Left ventricle myocardium inferior (tissue), 1 donor: ENCODE measurements around the gene NUAK1. TPM values are rescaled to one million over a fixed set of nuclear protein-coding genes. Genes with fewer than 3 reads are reported as not detected.

Experiments
- DNase-seq: peaks from one replicate; pipeline ENCODE4 v3.0.0-alpha.2; 2020
- H3K27ac ChIP-seq: fragments of 200-600 bp; replicated peaks from 2 replicates; pipeline ENCODE4 v1.8.0; 2021
- H3K27me3 ChIP-seq: fragments of 200-600 bp; 2 replicates; pipeline ENCODE4 v1.8.0; 2021; ENCODE audit warnings: low read depth
- H3K36me3 ChIP-seq: fragments of 200-600 bp; 2 replicates; pipeline ENCODE4 v1.8.0; 2021
- H3K4me1 ChIP-seq: fragments of 200-600 bp; 2 replicates; pipeline ENCODE4 v1.8.0; 2021
- H3K4me3 ChIP-seq: fragments of 200-600 bp; 2 replicates; pipeline ENCODE4 v1.8.0; 2021; ENCODE audit warnings: mild to moderate bottlenecking, moderate library complexity
- H3K9me3 ChIP-seq: fragments of 200-600 bp; replicated peaks from 2 replicates; pipeline ENCODE4 v1.8.0; 2021
- CTCF ChIP-seq: fragments of 200-600 bp; IDR thresholded peaks from 2 replicates; pipeline ENCODE4 v1.8.0; 2021; ENCODE audit warnings: antibody characterized with exemption, mild to moderate bottlenecking, borderline replicate concordance
- intact Hi-C: fragments of 100-400 bp; cut with micrococcal nuclease; formaldehyde crosslinking; loops from one replicate; pipeline ENCODE4 v1.11.0; 2022
- total RNA-seq: library from RNA; stranded (reverse); fragmentation: NEBNext Ultra II Directional; extraction: Animal tissue kit (Norgen Biotek cat#: 25700); gene quantifications from one replicate; pipeline ENCODE4 v1.2.1, GENCODE V29; 2021
- donor health status: DM: no; HTN: yes; CAD: no; lungs with severe emphysema.

The NUAK1 gene
- total RNA-seq, 1 donor from 2014 or later, result 42.1 TPM

GRCh38 chr12:106064721-106065021 lies 74.1 kb downstream of the NUAK1 start:
- no peak for DNase-seq
- no peaks in the 10 kb centered on the region for H3K9me3 ChIP-seq
- no peaks in the 10 kb centered on the region for H3K27me3 ChIP-seq
- no peak overlapping the region for H3K4me3 ChIP-seq
- peaks cover 48% of the 10 kb centered on the region for H3K4me1 ChIP-seq
- no peak for TF ChIP-seq CTCF
- intact Hi-C loops, result no loop called here
- peak overlapping the region; percentile 53 for H3K27ac ChIP-seq
- peaks cover 43% of the 10 kb centered on the region for H3K36me3 ChIP-seq

DNA sequence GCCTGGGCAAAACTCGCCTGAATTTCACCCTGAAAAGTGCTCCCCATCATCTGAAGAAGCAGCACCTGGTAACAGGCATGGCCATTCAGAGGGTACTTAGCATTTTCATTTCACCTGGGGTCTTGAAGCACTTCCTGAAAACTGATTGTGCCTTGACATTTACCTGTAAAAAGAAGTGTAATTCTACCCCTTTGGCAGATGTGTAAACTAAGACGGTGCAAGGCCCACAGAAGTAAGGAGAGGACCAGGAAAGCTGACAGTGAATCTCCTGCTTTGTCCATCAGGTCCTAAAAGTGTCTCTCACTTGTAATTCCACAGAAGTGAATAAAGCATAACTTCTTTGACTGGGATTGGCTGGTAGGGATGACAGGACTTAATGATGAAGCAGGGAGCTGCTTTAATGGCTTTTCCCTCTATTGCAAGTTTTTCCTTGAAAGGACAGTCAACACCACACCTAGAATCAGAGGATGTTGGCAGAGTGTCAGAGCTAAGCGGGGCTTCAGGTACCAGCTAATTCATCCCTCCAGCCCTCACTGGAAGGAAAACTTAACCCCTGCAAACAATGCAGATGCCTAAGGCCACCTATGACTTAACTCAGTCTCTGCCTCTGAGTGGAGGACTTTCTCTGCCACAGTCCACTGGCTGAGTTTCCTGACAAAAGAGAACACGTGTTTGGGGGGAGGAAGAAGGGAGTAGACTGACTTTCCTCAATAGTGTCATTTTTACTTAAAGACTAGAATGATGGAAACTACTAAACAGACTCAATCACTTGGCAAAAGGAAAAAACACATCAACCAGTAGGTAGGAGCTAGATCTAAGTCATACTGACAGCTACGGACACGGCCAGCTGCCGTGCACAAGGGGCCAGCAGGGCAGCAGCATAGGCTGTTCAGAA lies 74.7 kb downstream of the NUAK1 start:
- intact Hi-C loops, result no loop called here
- TF ChIP-seq CTCF, result no peak
- no peak for DNase-seq
- H3K9me3 ChIP-seq, result no peaks in the 10 kb centered on the region
- peaks cover 37% of the 10 kb centered on the region for H3K36me3 ChIP-seq
- peaks cover 48% of the 10 kb centered on the region for H3K4me1 ChIP-seq
- H3K4me3 ChIP-seq, result no peak overlapping the region
- H3K27me3 ChIP-seq, result no peaks in the 10 kb centered on the region
- H3K27ac ChIP-seq, result peak overlapping the region; percentile 53

GRCh38 chr12:106062693-106063092 lies 76.1 kb downstream of the NUAK1 start:
- intact Hi-C loops, result no loop called here

GRCh38 chr12:106058256-106059182 lies 80.2 kb downstream of the NUAK1 start:
- no peak overlapping the region for H3K4me3 ChIP-seq
- no peak for TF ChIP-seq CTCF

More at GRCh38 chr12:106062693-106063092, 76.1 kb downstream of the NUAK1 start:
- H3K4me3 ChIP-seq, result no peak overlapping the region
- peaks cover 48% of the 10 kb centered on the region for H3K4me1 ChIP-seq
- H3K9me3 ChIP-seq, result no peaks in the 10 kb centered on the region
- H3K27ac ChIP-seq, result peak overlapping the region; percentile 28
- peaks cover 23% of the 10 kb centered on the region for H3K36me3 ChIP-seq
- DNase-seq, result no peak
- H3K27me3 ChIP-seq, result no peaks in the 10 kb centered on the region
- no peak for TF ChIP-seq CTCF

GRCh38 chr12:106054049-106054448 lies 84.7 kb downstream of the NUAK1 start:
- intact Hi-C loops, result no loop called here
- no peak for TF ChIP-seq CTCF
- H3K4me3 ChIP-seq, result no peak overlapping the region
- H3K27me3 ChIP-seq, result no peaks in the 10 kb centered on the region
- no peak overlapping the region for H3K27ac ChIP-seq
- peaks cover 21% of the 10 kb centered on the region for H3K9me3 ChIP-seq
- no peak for DNase-seq
- H3K4me1 ChIP-seq, result no peaks in the 10 kb centered on the region
- H3K36me3 ChIP-seq, result no peaks in the 10 kb centered on the region

More at GRCh38 chr12:106058256-106059182, 80.2 kb downstream of the NUAK1 start:
- no peaks in the 10 kb centered on the region for H3K36me3 ChIP-seq
- H3K9me3 ChIP-seq, result peaks cover 21% of the 10 kb centered on the region
- no peak overlapping the region for H3K27ac ChIP-seq
- H3K4me1 ChIP-seq, result peaks cover 14% of the 10 kb centered on the region
- no peak for DNase-seq
- H3K27me3 ChIP-seq, result no peaks in the 10 kb centered on the region
- intact Hi-C loops, result no loop called here
